CD4-positive, alpha-beta T cell treated with Interleukin-17A for 4 hours (primary cell): ENCODE measurements around the gene IL13RA2.

Experiments
- DNase-seq: peaks from one replicate; pipeline ENCODE4 v3.0.0-alpha.2; 2020; ENCODE audit warnings: mixed read lengths

Gene IL13RA2, protein sequence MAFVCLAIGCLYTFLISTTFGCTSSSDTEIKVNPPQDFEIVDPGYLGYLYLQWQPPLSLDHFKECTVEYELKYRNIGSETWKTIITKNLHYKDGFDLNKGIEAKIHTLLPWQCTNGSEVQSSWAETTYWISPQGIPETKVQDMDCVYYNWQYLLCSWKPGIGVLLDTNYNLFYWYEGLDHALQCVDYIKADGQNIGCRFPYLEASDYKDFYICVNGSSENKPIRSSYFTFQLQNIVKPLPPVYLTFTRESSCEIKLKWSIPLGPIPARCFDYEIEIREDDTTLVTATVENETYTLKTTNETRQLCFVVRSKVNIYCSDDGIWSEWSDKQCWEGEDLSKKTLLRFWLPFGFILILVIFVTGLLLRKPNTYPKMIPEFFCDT

DNA sequence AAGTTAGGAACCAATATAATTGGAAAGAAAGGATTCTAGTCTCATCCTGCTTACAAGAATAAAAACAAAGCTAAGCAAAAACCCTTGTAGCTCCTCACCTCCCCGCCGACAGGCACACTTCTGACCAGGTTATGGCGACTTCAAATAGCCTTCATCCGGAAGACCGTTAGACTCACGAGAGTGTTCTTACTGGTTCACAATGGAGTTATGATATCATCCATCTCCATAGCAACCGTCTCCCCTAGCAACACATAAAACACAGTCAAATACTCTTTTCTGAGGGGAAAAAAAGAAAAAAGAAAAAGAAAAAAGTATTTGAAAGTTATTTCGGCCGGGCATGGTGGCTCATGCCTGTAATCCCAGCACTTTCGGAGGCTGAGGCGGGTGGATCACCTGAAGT is at the start of gene IL13RA2:
Gene IL13RA2 (minus strand): TSS at position 162 of the 400 bp plus-strand sequence. CDS start 347 bp downstream, outside the sequence.
- no peak for DNase-seq

DNA sequence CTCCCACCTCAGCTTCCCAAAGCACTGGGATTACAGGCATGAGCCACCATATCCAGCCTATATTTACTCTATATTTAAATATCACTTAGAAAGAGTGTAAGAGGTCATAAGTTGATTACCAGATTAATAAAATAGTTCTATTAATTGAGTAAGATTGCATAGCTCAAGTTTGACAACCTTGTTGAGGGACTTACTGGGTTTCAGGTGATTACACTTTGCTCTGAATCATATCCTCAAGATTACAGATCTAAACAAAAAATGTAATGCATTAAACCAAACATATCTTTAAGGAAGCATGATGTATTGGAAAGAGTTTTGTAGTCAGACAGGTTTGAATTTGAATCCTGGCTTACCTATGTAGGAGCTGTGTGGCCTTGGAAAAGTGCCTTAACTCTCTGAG is 47.9 kb upstream of the IL13RA2 start:
- DNase-seq = no peak

DNA sequence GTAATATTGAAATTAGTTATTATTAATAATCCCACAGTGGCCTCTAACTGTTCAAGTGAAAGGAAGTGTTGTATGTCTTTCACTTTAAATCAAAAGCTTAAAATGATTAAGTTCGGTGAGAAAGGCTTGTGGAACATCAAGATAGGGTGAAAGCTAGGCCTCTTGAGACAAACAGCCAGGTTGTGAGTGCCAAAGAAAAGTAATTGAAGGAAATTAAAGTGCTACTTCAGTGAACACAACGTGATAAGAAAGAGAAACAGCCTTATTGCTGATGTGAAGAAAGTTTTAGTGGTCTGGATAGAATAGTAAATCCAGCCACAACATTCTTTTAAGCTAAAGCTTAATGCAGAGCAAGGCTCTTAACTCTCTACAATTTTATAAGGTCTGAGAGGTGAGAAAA is 42.6 kb upstream of the IL13RA2 start:
- DNase-seq = no peak

DNA sequence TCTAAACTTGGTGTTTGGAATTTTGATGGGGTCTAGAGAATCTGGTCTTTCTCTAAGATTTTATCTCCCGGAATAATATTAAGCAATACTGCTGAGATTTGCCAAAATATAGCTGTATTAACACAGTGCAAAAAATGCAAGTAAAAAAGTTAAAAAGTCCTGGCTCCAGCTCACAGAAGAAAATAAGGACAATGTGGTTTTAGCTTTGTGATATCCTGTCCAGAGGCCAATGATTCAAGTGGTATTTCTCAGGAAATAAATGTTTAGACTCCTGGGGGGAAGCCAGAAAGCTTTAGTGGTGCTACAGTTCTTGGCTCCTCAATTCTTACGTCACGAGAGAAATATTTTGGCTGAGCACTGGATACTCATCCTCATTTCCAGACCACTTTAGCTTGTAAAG is 40.9 kb upstream of the IL13RA2 start:
- no peak for DNase-seq

DNA sequence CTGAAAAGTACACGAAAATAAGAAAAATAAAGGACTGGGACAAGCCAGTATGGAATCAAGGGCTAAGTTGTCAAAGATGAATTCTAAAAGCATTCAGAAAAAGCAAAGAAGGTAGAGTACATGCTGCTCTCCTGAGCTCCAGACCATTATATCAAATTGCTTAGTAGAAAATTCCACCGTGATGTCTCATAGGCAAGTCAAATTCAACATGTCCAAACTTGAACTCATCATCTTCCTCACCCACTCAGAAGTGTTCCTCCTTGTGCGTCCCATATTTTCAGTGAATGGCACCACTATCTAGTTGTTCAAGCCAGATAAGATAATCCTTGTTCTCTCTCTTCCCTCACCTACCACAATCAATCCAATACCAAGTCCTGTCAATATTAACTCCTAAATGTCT is 37.5 kb upstream of the IL13RA2 start:
- DNase-seq = no peak

GRCh38 chrX:115053223-115053622 is 35.8 kb upstream of the IL13RA2 start:
- no peak for DNase-seq

GRCh38 chrX:115047715-115048114 is 30.3 kb upstream of the IL13RA2 start:
- no peak for DNase-seq

GRCh38 chrX:115047181-115047580 is 29.8 kb upstream of the IL13RA2 start:
- DNase-seq = no peak

- no peak for DNase-seq
Measured at GRCh38 chrX:115040417-115040816, 23.0 kb upstream of the IL13RA2 start.

GRCh38 chrX:115038406-115038805 is 21.0 kb upstream of the IL13RA2 start:
- DNase-seq = no peak

- no peak for DNase-seq
Measured at GRCh38 chrX:115036029-115036428, 18.6 kb upstream of the IL13RA2 start.

DNA sequence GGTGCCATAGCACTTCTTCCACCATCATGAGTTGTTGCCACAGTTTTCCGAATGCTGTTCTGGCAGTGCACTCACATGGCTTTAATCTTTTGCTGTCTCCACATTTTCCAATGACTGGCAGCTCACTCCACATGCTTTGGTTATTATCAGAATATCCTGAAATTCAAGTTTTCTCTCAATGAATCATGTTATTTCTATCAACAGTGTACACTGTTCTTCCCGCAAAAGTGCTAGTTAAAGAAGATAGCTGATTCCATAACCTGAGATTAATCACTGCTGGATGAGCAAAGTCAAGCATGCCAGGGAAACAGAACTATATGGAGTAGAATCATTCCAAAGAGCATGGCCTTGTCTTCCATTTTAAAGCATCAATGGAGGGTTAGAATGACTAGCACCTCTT is 14.6 kb upstream of the IL13RA2 start:
- DNase-seq = no peak

DNA sequence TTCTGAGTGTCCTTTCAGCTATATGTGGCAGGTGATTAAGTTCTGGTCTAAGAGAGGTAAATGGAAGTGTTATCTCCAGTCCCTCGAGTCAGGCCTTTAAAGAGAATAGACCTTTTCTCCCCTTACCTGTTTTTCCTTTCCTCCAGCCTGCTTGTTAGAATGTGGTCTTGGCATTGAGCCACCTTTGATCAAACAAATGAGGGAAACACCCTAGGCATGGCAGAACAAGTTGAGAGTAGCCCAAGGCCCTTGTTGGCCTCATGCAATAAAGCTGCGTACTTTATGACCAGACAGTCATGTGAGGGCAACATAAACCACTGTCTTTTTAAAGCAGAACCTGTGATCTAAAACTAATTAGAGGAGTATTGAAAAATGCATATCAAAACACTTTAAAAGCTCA is 13.2 kb upstream of the IL13RA2 start:
- DNase-seq = no peak

DNA sequence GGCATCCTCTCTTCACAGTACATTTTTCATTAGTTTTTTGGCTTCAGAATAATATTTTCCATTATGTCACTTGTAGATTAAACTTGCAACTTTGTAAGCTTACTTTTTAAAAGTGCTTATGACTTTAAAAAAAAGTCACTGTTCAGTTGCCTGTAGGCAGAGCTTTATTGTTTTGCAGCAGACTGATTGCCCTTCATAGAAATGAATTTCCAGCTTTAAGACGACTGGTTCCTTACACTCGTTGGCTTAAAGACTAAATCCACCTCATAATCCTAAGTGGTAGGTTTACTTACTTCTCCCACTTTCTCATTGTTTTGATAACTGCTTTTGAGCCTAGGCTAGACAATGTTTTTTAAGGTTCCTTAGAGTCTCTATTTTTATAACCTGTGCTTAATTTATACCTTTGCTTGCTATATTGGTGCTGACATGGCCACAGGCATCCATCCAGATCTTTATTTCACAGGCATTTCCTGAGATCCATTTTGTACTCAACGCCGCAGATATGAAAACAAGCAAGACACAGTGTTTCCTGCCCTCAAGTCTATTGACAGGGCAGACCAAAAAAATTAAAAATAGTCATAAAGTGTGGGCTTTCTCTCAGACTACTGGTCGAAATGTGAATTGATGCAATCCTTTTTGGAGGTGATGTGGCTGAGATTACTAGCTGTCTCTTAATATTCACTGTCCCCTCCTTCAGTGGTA is 12.6 kb upstream of the IL13RA2 start:
- no peak for DNase-seq

DNA sequence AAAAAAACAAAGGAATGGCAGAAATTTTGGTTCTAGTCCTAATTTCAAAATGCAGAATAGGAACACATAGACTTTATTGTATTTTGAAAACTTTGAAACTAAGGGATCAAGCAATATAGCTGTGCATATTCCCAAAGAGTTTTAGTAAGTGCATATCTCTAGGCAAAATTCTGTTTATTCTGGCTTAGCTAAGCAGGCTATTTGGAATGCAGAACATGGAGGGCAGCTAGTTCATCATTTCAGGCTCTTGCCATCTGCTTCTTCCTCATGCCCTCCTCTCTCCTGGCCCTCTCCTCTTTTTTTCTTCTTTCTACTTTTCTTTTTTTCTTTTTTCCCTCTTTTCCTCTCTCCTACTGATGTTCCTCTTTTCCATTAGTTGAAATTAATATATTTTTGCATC is 12.0 kb upstream of the IL13RA2 start:
- DNase-seq = no peak

DNA sequence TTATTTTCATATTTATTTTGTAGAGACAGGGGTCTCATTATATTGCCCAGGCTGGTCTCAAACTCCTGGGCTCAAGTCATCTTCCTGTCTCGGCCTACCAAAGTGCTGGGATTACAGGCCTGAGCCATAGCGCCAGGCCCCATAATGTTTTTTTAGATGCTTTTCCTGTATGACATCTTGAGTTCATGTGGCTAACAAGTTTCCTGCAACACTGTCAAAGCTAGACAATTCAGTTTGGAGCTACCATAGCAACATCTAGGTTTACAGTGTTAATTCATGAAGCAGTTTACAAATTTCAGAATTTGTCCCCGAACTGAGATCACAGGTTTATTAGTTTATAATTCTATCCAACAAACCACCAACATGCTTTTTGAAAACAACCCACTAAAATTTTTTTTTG is 6.4 kb upstream of the IL13RA2 start:
- no peak for DNase-seq

DNA sequence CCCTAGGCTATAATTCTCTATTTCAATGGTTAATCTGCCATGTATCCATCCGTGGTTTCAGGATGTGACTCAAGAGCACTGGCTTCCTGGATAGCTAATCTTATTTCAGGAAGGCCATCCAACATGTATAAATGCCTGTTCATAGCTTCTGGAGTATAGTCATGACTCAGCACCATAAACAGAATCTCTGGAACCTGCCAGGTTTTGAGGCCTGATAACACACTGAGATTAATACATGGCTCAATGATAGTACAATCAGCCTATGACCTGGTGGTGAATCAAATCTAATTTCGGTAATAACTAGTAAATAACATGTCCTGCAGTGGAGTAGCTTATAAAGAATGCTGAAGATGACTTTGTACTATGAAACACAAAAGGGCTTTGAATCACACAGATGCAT is 5.7 kb upstream of the IL13RA2 start:
- DNase-seq = no peak

- no peak for DNase-seq
Measured at GRCh38 chrX:115021121-115021520, 3.7 kb upstream of the IL13RA2 start.

DNA sequence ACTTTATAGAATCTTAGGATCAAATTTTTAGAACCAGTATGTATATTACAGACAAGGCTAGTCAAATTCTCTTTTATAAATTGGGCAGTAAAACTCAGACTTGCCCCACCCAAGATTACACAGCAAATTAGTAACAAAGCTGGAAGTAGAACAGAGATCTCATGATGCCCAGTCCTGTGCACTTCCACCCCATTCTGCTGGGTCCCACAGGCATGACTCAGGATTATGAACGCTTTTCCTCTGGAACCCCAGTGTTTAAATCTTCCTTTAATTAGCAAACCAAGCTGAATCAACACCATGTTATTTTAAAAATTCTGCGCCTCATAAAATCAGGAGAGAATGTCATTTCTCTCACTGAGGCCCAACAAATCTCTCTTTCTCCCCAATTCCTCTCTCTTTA is 1.5 kb upstream of the IL13RA2 start:
- no peak for DNase-seq

DNA sequence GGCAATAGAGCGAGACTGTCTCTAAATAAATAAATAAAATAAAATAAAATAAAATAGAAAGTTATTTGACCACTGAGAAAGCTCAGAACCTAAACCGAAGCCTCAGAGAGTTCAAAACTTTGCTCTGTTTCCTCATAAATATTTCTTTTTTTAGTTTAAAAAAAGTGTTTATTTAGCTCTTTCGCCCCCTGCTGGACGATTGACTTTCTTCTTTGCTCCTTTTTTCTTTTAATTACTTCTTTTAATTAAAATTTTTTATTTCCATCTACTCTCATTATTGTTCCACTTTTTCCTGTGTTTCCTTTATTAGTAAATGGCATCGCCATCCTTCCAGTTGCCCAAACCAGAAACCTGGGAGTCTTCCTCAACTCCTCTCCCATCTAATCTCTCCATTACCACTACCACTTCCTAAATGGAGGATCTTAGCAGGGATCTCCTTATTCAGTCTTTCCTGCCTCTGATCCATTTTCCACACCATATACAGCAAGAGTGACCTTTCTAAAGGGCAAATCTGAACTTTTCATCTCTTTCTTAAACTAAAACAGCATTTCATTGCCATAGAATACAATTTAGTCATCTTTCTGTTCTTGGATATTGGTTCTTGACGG is 728 bp upstream of the IL13RA2 start:
- no peak for DNase-seq

GRCh38 chrX:115013705-115014104 is 3.7 kb downstream of the IL13RA2 start:
- no peak for DNase-seq

GRCh38 chrX:115011428-115011827 is 6.0 kb downstream of the IL13RA2 start:
- DNase-seq = no peak

- no peak for DNase-seq
Measured at GRCh38 chrX:114999906-115000305, 17.5 kb downstream of the IL13RA2 start.

DNA sequence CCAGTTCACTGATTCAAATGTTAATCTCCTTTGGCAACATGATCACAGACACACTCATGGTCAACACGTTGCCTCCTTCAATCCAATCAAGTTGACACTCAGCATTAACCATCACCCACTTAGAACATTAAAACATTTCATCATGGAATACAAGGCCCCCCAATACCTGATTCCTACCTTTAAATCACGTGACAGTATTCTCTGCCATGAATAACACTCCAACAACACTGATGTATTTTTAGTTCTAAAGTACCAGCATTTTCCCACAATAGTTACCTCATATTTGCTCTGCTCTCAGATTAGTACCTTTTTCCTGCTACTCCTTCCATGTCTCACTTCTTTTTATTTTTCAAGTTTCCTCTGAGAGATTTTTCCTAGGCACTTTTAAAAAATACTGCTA is 19.6 kb downstream of the IL13RA2 start:
- no peak for DNase-seq
